Measurements from ENCODE around the gene TC2N.

Gene TC2N

GRCh38 chr14:91878274-91878673 is 10.9 kb upstream of the TC2N start:
- POLR2A ChIA-PET (ENCODE audit: low non-redundant PET): no interaction called here
- no peak overlapping the region for H3K27ac ChIP-seq
- DNase-seq (ENCODE audit: low spot score): no peak
- TF ChIP-seq CTCF (conservative IDR thresholded peaks at IDR 0.05; ENCODE audit: low read depth): no peak
- CTCF ChIA-PET: no interaction called here

GRCh38 chr14:91877376-91877915 is 10.1 kb upstream of the TC2N start:
- CTCF ChIA-PET: no interaction called here
- POLR2A ChIA-PET (ENCODE audit: low non-redundant PET): no interaction called here
- no peak overlapping the region for H3K27ac ChIP-seq
- DNase-seq (ENCODE audit: low spot score): no peak
- TF ChIP-seq CTCF (conservative IDR thresholded peaks at IDR 0.05; ENCODE audit: low read depth): no peak

- ChIA-PET POLR2A (ENCODE audit: low non-redundant PET) (no interaction called here), CTCF (no interaction called here)
- DNase-seq (ENCODE audit: low spot score): no peak
- no peak for TF ChIP-seq CTCF (conservative IDR thresholded peaks at IDR 0.05; ENCODE audit: low read depth)
- H3K27ac ChIP-seq: no peak overlapping the region
Measured at GRCh38 chr14:91876492-91876891, 9.2 kb upstream of the TC2N start.

- H3K27ac ChIP-seq: no peak overlapping the region
- ChIA-PET CTCF (no interaction called here), POLR2A (ENCODE audit: low non-redundant PET) (no interaction called here)
- TF ChIP-seq CTCF (conservative IDR thresholded peaks at IDR 0.05; ENCODE audit: low read depth): no peak
- DNase-seq (ENCODE audit: low spot score): no peak
Measured at GRCh38 chr14:91875525-91876286, 8.4 kb upstream of the TC2N start.

- no peak for DNase-seq (ENCODE audit: low spot score)
- CTCF ChIA-PET: interaction anchor here (0.5 kb wide), 1 partner anchor 38 kb away, joined by 3 read pairs; no protein-coding TSS in a partner anchor
- POLR2A ChIA-PET (ENCODE audit: low non-redundant PET): no interaction called here
- no peak for TF ChIP-seq CTCF (conservative IDR thresholded peaks at IDR 0.05; ENCODE audit: low read depth)
- no peak overlapping the region for H3K27ac ChIP-seq
Measured at GRCh38 chr14:91873471-91874415, 6.4 kb upstream of the TC2N start.

Data from RWPE1 (cell line).